Aorta (tissue), 5 donors: Measurements from ENCODE around the gene TCF4. TPM values are rescaled to one million over a fixed set of nuclear protein-coding genes. Genes with fewer than 3 reads are reported as not detected.

Source experiments
- ATAC-seq: fragments of 200-7000 bp; cut with Tn5 transposase; one replicate; pipeline ENCODE4 v1.9.1; 2022; ENCODE audit warnings: moderate library complexity; ENCODE audit not compliant: low FRiP score
- DNase-seq, 2 donors: peaks; one replicate each; pipeline ENCODE4 v3.0.0-alpha.2; 2020
- H3K27ac ChIP-seq, 2 donors: one replicate each; pipeline ENCODE4 v1.5.1; 2013; ENCODE audit warnings: low read length in 2 of 2, mild to moderate bottlenecking in 2 of 2, moderate library complexity in 2 of 2, control low read depth in 1 of 2, inconsistent platforms in 1 of 2, low read depth in 1 of 2
- H3K27me3 ChIP-seq, 2 donors: one replicate each; pipeline ENCODE4 v1.6.1; 2013; ENCODE audit warnings: control low read depth in 1 of 2, low read length in 1 of 2, mild to moderate bottlenecking in 1 of 2, moderate library complexity in 1 of 2; ENCODE audit not compliant: insufficient read depth in 2 of 2, control insufficient read depth in 1 of 2
- H3K36me3 ChIP-seq, 2 donors: one replicate each; pipeline ENCODE4 v1.6.1; 2013; ENCODE audit warnings: control low read depth in 1 of 2, low read length in 1 of 2, mild to moderate bottlenecking in 1 of 2; ENCODE audit not compliant: insufficient read depth in 2 of 2, control insufficient read depth in 1 of 2
- H3K4me1 ChIP-seq, 2 donors: one replicate each; pipeline ENCODE4 v1.6.1; 2013; ENCODE audit warnings: low read length in 2 of 2, control low read depth in 1 of 2, mild to moderate bottlenecking in 1 of 2, moderate library complexity in 1 of 2; ENCODE audit not compliant: insufficient read depth in 2 of 2, control insufficient read depth in 1 of 2
- H3K4me3 ChIP-seq, 2 donors: one replicate each; pipeline ENCODE4 v1.5.1; 2013; ENCODE audit warnings: low read length in 2 of 2, control low read depth in 1 of 2, mild to moderate bottlenecking in 1 of 2
- H3K9me3 ChIP-seq: one replicate; pipeline ENCODE4 v1.6.1; 2013; ENCODE audit warnings: mild to moderate bottlenecking, low read length; ENCODE audit not compliant: control insufficient read depth
- WGBS, 2 donors: extraction: QIAGEN DNeasy Blood & Tissue Kit; methylation state at CpG; one replicate each; pipeline ENCODE4 v1.1.7; 2013; 5-methylcytosine and 5-hydroxymethylcytosine counted together
- intact Hi-C, 2 donors: fragments of 100-400 bp; cut with DNase I; formaldehyde crosslinking; loops; one replicate each; pipeline versions ENCODE4 v1.14.2 to v1.15.0; 2022
- polyA plus RNA-seq, 2 donors: library from polyadenylated mRNA; stranded (reverse); fragments of 200-250 nt; gene quantifications; one replicate each; pipeline ENCODE4 v1.2.3, GENCODE V29; 2013
- total RNA-seq, 2 donors: library from RNA; stranded (reverse); fragmentation: NEBNext Ultra II Directional; extraction: Animal tissue kit (Norgen Biotek cat#: 25700); gene quantifications; one replicate each; pipeline ENCODE4 v1.2.1, GENCODE V29; 2021
- donor health status: healthy with polysubstance abuse.
- donor health status: Bipolar disorder and iron deficiency.
- donor health status: DM: no; HTN: no; CAD: no.
- donor health status: DM: no; HTN: no; CAD: no.
- donor health status: DM: yes; HTN: yes; CAD: no.

TCF4 gene
- total and polyA plus RNA-seq, 4 donors: 11.8 to 297 (median 75.0) TPM

DNA sequence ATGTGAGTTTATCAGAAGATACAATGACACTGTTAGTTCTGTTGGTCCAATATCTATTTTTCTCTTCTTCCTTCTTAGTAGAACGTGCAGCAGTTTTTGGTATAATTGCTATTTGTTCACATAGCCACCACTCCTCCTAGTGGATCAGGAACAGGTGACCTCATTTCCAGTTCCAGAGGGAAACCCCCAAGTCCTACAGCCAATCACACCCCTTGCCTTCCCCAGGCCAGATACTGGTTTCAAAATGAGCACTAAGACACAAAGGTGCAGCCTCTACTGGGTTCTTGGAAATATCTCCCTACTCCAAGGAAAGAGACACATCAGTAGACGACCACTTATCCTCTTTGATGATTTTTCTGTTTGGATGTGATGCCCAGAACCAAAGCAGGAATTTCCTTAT, 103.2 kb downstream of the TCF4 start:
- 87 to 93% methylated on average over 2 of the region's 2 CpGs for WGBS, 2 donors

DNA sequence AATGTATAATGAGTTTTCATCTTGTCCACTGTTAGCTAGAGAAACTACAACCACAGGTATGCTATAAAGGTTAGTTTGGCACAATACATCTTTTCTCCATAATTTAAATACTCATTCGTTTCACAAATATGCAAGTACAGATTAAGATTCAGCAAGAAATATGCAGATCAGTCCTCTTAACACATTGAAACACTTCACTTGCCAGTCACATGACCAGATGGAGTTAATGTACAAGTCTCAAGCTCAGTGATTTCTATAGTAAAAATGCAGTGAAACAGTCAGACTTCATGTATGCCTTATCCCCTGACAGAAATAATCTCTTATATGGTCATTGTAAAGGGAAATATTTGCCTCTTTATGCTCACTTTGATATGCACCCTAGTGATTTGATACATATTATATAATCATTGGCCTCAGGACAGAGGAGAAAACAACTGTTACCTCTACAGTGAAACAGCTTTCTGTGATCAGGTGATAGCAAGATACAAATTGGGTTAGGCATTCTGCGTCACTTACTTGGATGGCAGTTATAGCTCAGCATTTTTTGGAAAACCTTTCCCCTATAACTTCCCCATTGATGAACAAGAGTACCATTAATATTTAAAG, 104.6 kb downstream of the TCF4 start:
- intact Hi-C loops: no loop called here
- no peaks in the 10 kb centered on the region for H3K27me3 ChIP-seq
- H3K4me3 ChIP-seq: no peak overlapping the region
- 75 to 79% methylated on average over 2 of the region's 2 CpGs for WGBS, 2 donors
- DNase-seq (no peak), ATAC-seq (no peak)
- H3K36me3 ChIP-seq: no peaks in the 10 kb centered on the region
- H3K4me1 ChIP-seq: peaks cover 0 to 3% of the 10 kb centered on the region in 2 donors
- no peaks in the 10 kb centered on the region for H3K9me3 ChIP-seq
- H3K27ac ChIP-seq: no peak overlapping the region

More for the DNA sequence above, 103.2 kb downstream of the TCF4 start:
- intact Hi-C loops: no loop called here
- Histone ChIP-seq H3K36me3 (no peaks in the 10 kb centered on the region), H3K4me1 (peaks cover 0 to 3% of the 10 kb centered on the region in 2 donors), H3K4me3 (no peak overlapping the region), H3K27me3 (no peaks in the 10 kb centered on the region), H3K27ac (no peak overlapping the region), H3K9me3 (no peaks in the 10 kb centered on the region)
- ATAC-seq: no peak
- DNase-seq: no peak

DNA sequence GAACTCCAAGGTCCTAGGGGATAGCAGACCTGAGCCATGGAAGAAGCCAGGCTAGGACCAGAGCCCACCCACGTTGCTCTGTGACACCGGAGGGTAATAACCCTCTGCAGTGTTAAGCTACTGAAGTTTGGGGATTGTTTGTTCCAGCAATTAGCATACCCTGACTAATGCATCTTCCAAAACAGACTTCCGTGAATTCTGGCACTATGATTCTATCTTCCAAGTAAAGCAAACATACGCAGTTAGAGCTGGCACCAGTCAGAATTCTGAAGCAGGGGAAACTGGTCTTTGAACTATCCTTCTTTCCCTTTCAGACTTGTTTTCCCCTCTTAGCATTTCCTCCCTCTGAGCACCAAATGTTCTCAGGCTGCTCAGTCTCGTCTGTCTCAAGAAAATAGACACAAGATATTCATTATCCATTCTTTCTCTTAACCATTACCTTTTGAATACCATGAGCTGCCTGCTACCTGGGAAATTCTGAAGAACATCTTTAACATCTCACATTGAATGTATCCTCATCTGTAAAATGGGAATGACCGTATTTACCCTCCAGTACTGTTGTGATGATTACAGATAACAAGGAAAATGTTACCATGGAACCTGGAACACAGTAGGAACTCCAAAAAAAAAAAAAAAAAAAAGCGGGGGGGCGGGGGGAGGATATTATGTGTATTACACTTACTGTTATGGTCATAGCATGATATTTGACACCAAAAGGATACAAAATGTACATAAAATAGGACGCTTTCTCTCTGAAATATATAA, 108.2 kb downstream of the TCF4 start:
- ATAC-seq: no peak
- H3K9me3 ChIP-seq: no peaks in the 10 kb centered on the region
- no peaks in the 10 kb centered on the region for H3K36me3 ChIP-seq
- H3K27ac ChIP-seq: no peak overlapping the region
- no peak overlapping the region for H3K4me3 ChIP-seq
- DNase-seq: no peak
- no peaks in the 10 kb centered on the region for H3K27me3 ChIP-seq
- 61 to 77% methylated on average over 9 of the region's 9 CpGs for WGBS, 2 donors
- intact Hi-C loops: loop anchor here in 1 of 2 donors (10.0 kb wide), 2 partner anchors 105 to 245 kb away; partner anchors contain the start of gene TCF4
- peaks cover 0 to 3% of the 10 kb centered on the region in 2 donors for H3K4me1 ChIP-seq

DNA sequence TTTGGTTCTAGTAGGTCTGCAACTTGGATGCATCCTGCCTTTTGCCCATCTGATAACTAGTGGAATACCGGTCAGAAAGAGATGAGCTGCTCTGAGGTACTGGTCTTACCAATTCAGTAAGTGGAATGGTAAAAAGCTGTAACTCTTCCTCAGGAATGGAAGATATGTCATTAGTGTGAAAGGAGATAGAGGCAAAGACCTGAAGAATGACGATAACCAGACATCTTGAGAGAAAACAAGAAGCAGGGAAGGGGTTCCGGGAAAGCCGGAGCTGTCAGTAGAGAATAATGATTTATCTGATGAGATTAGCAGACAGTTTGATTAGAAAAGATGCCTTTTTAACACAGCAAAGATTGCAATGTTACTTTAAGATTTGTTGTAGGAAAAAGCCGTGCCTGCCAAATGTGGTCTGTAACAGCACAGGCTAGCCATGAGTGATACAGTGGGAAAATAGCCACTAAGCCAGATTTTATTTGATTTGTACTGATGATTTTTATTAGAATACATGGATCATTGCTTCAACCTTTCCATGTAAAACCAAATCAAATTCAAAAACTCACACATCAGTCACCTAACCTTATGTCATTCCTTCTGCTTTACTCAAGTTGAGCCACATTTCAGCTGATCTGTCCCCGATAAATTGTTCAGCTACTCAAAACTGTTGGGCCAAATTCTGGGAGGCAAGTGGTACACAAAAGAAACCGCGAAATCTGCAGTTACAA, 110.0 kb downstream of the TCF4 start:
- 4% methylated on average over 8 of the region's 8 CpGs for WGBS, 2 donors
- ATAC-seq: peak; percentile 72
- intact Hi-C loops: loop anchor here in 1 of 2 donors (10.0 kb wide), 2 partner anchors 107 to 243 kb away; partner anchors contain the start of gene TCF4

DNA sequence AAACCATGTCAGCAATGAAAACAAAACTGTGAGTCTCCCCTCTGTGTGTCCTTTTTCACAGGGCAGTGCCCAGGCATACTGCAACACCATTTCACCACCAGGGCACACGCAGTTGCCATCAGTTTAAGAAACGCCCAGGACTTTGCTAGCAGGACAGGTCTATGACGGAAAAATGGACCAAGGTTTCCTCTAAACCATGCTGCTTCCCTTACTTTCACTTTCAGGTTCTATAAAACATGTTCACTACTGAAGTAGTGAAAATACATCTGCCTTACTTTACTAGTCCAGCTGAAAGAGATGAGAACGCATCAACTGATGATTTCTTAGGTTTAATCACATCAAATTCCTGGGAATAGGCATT, 110.5 kb downstream of the TCF4 start:
- ATAC-seq (peak; percentile 80), DNase-seq (peak in 1 of 2 donors; percentile 53)
- Histone ChIP-seq H3K27ac (peak overlapping the region; percentile 86 to 87), H3K36me3 (no peaks in the 10 kb centered on the region), H3K27me3 (no peaks in the 10 kb centered on the region), H3K4me3 (peak overlapping the region; percentile 91 to 100), H3K9me3 (no peaks in the 10 kb centered on the region), H3K4me1 (peaks cover 0 to 3% of the 10 kb centered on the region in 2 donors)
- intact Hi-C loops: loop anchor here in 1 of 2 donors (10.0 kb wide), 2 partner anchors 107 to 243 kb away; partner anchors contain the start of gene TCF4
- WGBS, 2 donors: 0 to 1% methylated on average over 4 of the region's 4 CpGs

More for the DNA sequence above, 110.0 kb downstream of the TCF4 start:
- no peaks in the 10 kb centered on the region for H3K9me3 ChIP-seq
- H3K36me3 ChIP-seq: no peaks in the 10 kb centered on the region
- H3K27ac ChIP-seq: peak overlapping the region; percentile 86 to 87
- H3K27me3 ChIP-seq: no peaks in the 10 kb centered on the region
- no peak for DNase-seq
- peak overlapping the region; percentile 91 to 100 for H3K4me3 ChIP-seq
- H3K4me1 ChIP-seq: peaks cover 0 to 3% of the 10 kb centered on the region in 2 donors

DNA sequence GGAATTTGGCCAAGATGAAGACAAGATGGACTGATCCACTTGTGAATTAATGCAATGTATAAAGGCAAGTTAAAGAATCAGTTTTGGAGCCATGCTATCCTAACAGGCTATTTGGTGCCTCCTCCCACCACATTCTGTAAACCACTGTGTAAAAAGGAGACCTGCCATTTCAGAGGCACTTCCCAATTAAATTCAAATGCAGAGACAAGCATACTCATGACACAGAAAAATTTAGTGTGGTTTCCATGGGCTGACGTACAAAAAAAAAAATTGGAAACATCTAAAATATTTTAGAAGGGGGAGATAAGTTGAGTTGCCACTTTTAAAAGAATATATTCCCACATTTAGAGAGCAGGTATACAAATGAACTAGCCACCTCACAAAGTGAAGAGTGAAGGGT, 112.1 kb downstream of the TCF4 start:
- no peaks in the 10 kb centered on the region for H3K36me3 ChIP-seq
- ATAC-seq (no peak), DNase-seq (no peak)
- H3K4me1 ChIP-seq: peaks cover 0 to 3% of the 10 kb centered on the region in 2 donors
- H3K9me3 ChIP-seq: no peaks in the 10 kb centered on the region
- no peak overlapping the region for H3K27ac ChIP-seq
- WGBS, 2 donors: 65 to 68% methylated on average over 1 of the region's 1 CpG
- intact Hi-C loops: loop anchor here in 1 of 2 donors (10.0 kb wide), 2 partner anchors 109 to 241 kb away; partner anchors contain the start of gene TCF4
- no peaks in the 10 kb centered on the region for H3K27me3 ChIP-seq
- H3K4me3 ChIP-seq: no peak overlapping the region

DNA sequence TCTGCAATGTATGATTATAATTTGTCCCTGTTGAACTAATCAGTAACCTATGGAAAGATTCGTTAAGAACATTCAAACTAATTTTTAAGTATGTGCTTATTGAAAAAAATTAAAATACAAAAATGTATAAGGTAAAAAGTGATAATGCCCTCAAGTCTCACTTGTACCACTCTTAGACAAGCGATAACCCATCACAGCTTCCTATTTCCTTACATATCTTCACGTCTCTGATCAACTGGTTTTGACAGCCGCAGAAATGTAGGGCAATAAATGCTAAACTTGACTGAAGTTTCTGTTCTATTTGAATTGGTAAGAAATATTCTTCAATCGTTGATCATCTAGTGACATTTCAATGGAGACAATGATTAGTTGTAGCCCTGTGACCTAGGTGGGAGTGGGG, 112.5 kb downstream of the TCF4 start:
- H3K4me3 ChIP-seq: no peak overlapping the region
- H3K27me3 ChIP-seq: no peaks in the 10 kb centered on the region
- 95 to 97% methylated on average over 5 of the region's 5 CpGs for WGBS, 2 donors
- H3K27ac ChIP-seq: no peak overlapping the region
- H3K36me3 ChIP-seq: no peaks in the 10 kb centered on the region
- no peak for DNase-seq
- H3K4me1 ChIP-seq: peaks cover 0 to 3% of the 10 kb centered on the region in 2 donors
- intact Hi-C loops: loop anchor here in 1 of 2 donors (10.0 kb wide), 2 partner anchors 109 to 241 kb away; partner anchors contain the start of gene TCF4
- ATAC-seq: no peak
- H3K9me3 ChIP-seq: no peaks in the 10 kb centered on the region

DNA sequence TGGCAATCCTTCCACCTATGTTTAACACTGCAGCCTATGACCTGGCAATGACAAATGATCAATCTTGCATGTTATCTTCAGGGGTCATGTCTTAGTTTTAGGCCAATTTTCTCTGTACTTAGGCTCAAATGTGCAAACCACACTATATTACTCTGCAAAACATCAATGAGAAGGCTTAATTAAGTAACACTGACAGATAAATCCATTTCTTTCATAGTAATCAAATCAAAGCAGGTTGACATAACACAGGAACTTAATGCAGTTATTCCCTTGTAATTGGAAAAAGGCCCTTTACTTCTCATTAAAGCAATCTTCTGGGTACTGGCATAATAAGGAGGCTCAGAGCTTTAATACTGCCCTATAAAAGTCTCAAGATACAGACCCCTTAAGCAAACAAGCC, 114.4 kb downstream of the TCF4 start:
- H3K27me3 ChIP-seq: no peaks in the 10 kb centered on the region
- DNase-seq (no peak), ATAC-seq (no peak)
- H3K4me1 ChIP-seq: no peaks in the 10 kb centered on the region
- H3K9me3 ChIP-seq: no peaks in the 10 kb centered on the region
- no peaks in the 10 kb centered on the region for H3K36me3 ChIP-seq
- H3K27ac ChIP-seq: no peak overlapping the region
- H3K4me3 ChIP-seq: no peak overlapping the region
- intact Hi-C loops: loop anchor here in 1 of 2 donors (10.0 kb wide), 2 partner anchors 111 to 239 kb away; partner anchors contain the start of gene TCF4
